ENCODE data around the gene NNMT. TPM values are rescaled to one million over a fixed set of nuclear protein-coding genes. Genes with fewer than 3 reads are reported as not detected.
"Not testable (repeated sequence)": the region's sequence is repeated elsewhere in the genome, so short reads cannot be mapped to it uniquely, and the experiment has no call there.

NNMT gene
- total RNA-seq, 2 donors from 2014 or later: 59.3 to 63.2 TPM

GRCh38 chr11:114330373-114330772, 34.2 kb downstream of the NNMT start:
- DNase-seq (ENCODE audit: low spot score): no peak
- H3K4me1 ChIP-seq (replicated peaks): no peaks in the 10 kb centered on the region
- no peak overlapping the region for H3K4me3 ChIP-seq
- no peaks in the 10 kb centered on the region for H3K36me3 ChIP-seq
- WGBS: 97% methylated on average over 1 of the region's 1 CpG
- H3K9me3 ChIP-seq: no peaks in the 10 kb centered on the region
- H3K27me3 ChIP-seq (replicated peaks; ENCODE audit: insufficient read depth): no peaks in the 10 kb centered on the region
- intact Hi-C loops (cut with DNase I): no loop called here
- H3K27ac ChIP-seq: no peak overlapping the region
- TF ChIP-seq POLR2AphosphoS5 (IDR thresholded peaks at IDR 0.05) (no peak), CTCF (IDR thresholded peaks at IDR 0.05) (no peak), POLR2A (IDR thresholded peaks at IDR 0.05) (no peak)

GRCh38 chr11:114340311-114341131, 44.3 kb downstream of the NNMT start:
- Histone ChIP-seq H3K4me1 (replicated peaks) (no peaks in the 10 kb centered on the region), H3K4me3 (no peak overlapping the region), H3K27me3 (replicated peaks; ENCODE audit: insufficient read depth) (no peaks in the 10 kb centered on the region), H3K36me3 (no peaks in the 10 kb centered on the region), H3K27ac (no peak overlapping the region), H3K9me3 (no peaks in the 10 kb centered on the region)
- 31% methylated on average over 18 of the region's 18 CpGs for WGBS
- TF ChIP-seq POLR2A (IDR thresholded peaks at IDR 0.05) (no peak), CTCF (IDR thresholded peaks at IDR 0.05) (peak; percentile 55 to 85 (median 68)), POLR2AphosphoS5 (IDR thresholded peaks at IDR 0.05) (peak; percentile 27)
- intact Hi-C loops (cut with DNase I): loop anchor here (5.0 kb wide), 1 partner anchor 272 kb away; no protein-coding TSS in a partner anchor
- DNase-seq (ENCODE audit: low spot score): peak; percentile 53

GRCh38 chr11:114341667-114342066, 45.5 kb downstream of the NNMT start:
- intact Hi-C loops (cut with DNase I): loop anchor here (5.0 kb wide), 1 partner anchor 271 kb away; no protein-coding TSS in a partner anchor
- 94% methylated on average over 3 of the region's 3 CpGs for WGBS
- not testable (repeated sequence) for H3K4me3 ChIP-seq; H3K27me3 ChIP-seq (replicated peaks; ENCODE audit: insufficient read depth); DNase-seq (ENCODE audit: low spot score); H3K36me3 ChIP-seq; H3K27ac ChIP-seq; H3K9me3 ChIP-seq; H3K4me1 ChIP-seq (replicated peaks)

- H3K4me3 ChIP-seq: no peak overlapping the region
- DNase-seq (ENCODE audit: low spot score): no peak
- H3K27me3 ChIP-seq (replicated peaks; ENCODE audit: insufficient read depth): no peaks in the 10 kb centered on the region
- H3K27ac ChIP-seq: no peak overlapping the region
- TF ChIP-seq POLR2AphosphoS5 (IDR thresholded peaks at IDR 0.05): no peak
- no peak for TF ChIP-seq CTCF (IDR thresholded peaks at IDR 0.05)
- no peak for TF ChIP-seq POLR2A (IDR thresholded peaks at IDR 0.05)
- no peaks in the 10 kb centered on the region for H3K4me1 ChIP-seq (replicated peaks)
- no peaks in the 10 kb centered on the region for H3K9me3 ChIP-seq
- no peaks in the 10 kb centered on the region for H3K36me3 ChIP-seq
- intact Hi-C loops (cut with DNase I): loop anchor here (5.0 kb wide), 1 partner anchor 270 kb away; no protein-coding TSS in a partner anchor
- WGBS: 94% methylated on average over 2 of the region's 2 CpGs
Measured at GRCh38 chr11:114342476-114342875, 46.3 kb downstream of the NNMT start.

- H3K36me3 ChIP-seq: no peaks in the 10 kb centered on the region
- H3K27me3 ChIP-seq (replicated peaks; ENCODE audit: insufficient read depth): no peaks in the 10 kb centered on the region
- no peak overlapping the region for H3K27ac ChIP-seq
- no peak overlapping the region for H3K4me3 ChIP-seq
- WGBS: 78% methylated on average over 6 of the region's 6 CpGs
- no peak for TF ChIP-seq POLR2A (IDR thresholded peaks at IDR 0.05)
- TF ChIP-seq POLR2AphosphoS5 (IDR thresholded peaks at IDR 0.05): no peak
- no peak for TF ChIP-seq CTCF (IDR thresholded peaks at IDR 0.05)
- no peak for DNase-seq (ENCODE audit: low spot score)
- no peaks in the 10 kb centered on the region for H3K4me1 ChIP-seq (replicated peaks)
- intact Hi-C loops (cut with DNase I): loop anchor here (5.0 kb wide), 1 partner anchor 269 kb away; no protein-coding TSS in a partner anchor
- H3K9me3 ChIP-seq: no peaks in the 10 kb centered on the region
Measured at GRCh38 chr11:114343020-114343419, 46.8 kb downstream of the NNMT start.

All from prostate gland (tissue), 2 donors.